ENCODE data around the gene LMNB1.
"Not testable (repeated sequence)": the region's sequence is repeated elsewhere in the genome, so short reads cannot be mapped to it uniquely, and the experiment has no call there.

Gene LMNB1

GRCh38 chr5:126752081-126752785 lies 24.7 kb upstream of the LMNB1 start:
- FAIRE-seq (no peak), DNase-seq (ENCODE audit: insufficient read length, low spot score) (no peak)
- no peak for TF ChIP-seq PAX5 (IDR thresholded peaks at IDR 0.05; ENCODE audit: insufficient read depth, low read length, severe bottlenecking)
- no peak for TF ChIP-seq SPI1 (IDR thresholded peaks at IDR 0.05; ENCODE audit: low read depth, low read length)
- no peak for TF ChIP-seq POLR2A (IDR thresholded peaks at IDR 0.05; ENCODE audit: low read depth, low read length)
- no peak for TF ChIP-seq POLR2AphosphoS5 (IDR thresholded peaks at IDR 0.05; ENCODE audit: low read depth, low read length)
- no peak for TF ChIP-seq TAF1 (IDR thresholded peaks at IDR 0.05; ENCODE audit: low read depth, low read length)

DNA sequence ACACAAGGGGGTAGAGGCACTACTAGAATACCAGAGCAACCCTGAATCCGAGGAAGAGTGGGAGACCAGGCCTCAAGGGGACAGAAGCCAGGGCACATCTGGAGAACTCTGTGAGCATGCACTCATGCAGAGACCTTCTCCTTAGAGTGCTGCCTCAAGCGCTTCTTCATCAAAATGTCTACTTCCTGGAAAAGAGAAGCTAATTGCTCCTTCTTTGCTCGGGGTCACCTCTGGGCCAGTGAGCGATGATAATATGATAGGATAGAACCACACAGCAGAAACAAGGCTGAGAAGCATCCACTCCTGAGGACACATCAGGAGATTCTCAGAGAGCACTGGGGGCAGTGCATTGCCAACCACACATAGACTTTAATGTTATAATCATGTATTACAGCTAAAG lies 23.7 kb upstream of the LMNB1 start:
- TF ChIP-seq TAF1 (IDR thresholded peaks at IDR 0.05; ENCODE audit: low read depth, low read length) (no peak), SPI1 (IDR thresholded peaks at IDR 0.05; ENCODE audit: low read depth, low read length) (no peak), PAX5 (IDR thresholded peaks at IDR 0.05; ENCODE audit: insufficient read depth, low read length, severe bottlenecking) (no peak), POLR2AphosphoS5 (IDR thresholded peaks at IDR 0.05; ENCODE audit: low read depth, low read length) (no peak), POLR2A (IDR thresholded peaks at IDR 0.05; ENCODE audit: low read depth, low read length) (no peak), POU2F2 (IDR thresholded peaks at IDR 0.05; ENCODE audit: low read depth, low read length) (no peak)
- DNase-seq (ENCODE audit: insufficient read length, low spot score) (no peak), FAIRE-seq (no peak)

DNA sequence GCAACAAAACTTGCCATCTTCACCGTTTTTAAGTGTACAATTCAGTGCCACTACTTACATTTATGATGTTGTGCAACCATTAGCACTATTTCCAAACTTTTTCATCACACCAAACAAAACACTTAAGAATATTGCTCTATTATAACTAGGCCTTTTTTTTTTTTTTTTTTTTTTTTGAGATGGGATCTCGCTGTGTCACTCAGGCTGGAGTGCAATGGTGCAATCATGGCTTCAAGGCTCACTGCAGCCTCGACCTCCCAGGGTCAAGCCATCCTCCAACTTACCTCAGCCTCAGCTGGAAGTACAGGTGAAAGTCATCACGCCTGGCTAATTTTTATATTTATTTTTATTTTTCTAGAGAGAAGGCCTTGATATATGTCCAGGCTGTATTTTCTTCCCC lies 22.3 kb upstream of the LMNB1 start:
- DNase-seq (ENCODE audit: insufficient read length, low spot score) (no peak), FAIRE-seq (no peak)
- TF ChIP-seq SPI1 (IDR thresholded peaks at IDR 0.05; ENCODE audit: low read depth, low read length), result no peak
- no peak for TF ChIP-seq POLR2A (IDR thresholded peaks at IDR 0.05; ENCODE audit: low read depth, low read length)
- no peak for TF ChIP-seq PAX5 (IDR thresholded peaks at IDR 0.05; ENCODE audit: insufficient read depth, low read length, severe bottlenecking)
- no peak for TF ChIP-seq POU2F2 (IDR thresholded peaks at IDR 0.05; ENCODE audit: low read depth, low read length)
- no peak for TF ChIP-seq POLR2AphosphoS5 (IDR thresholded peaks at IDR 0.05; ENCODE audit: low read depth, low read length)
- TF ChIP-seq TAF1 (IDR thresholded peaks at IDR 0.05; ENCODE audit: low read depth, low read length), result no peak

- no peak for FAIRE-seq
- DNase-seq (ENCODE audit: insufficient read length, low spot score), result no peak
- TF ChIP-seq TAF1 (IDR thresholded peaks at IDR 0.05; ENCODE audit: low read depth, low read length), result no peak
- TF ChIP-seq POU2F2 (IDR thresholded peaks at IDR 0.05; ENCODE audit: low read depth, low read length), result no peak
- no peak for TF ChIP-seq PAX5 (IDR thresholded peaks at IDR 0.05; ENCODE audit: insufficient read depth, low read length, severe bottlenecking)
- TF ChIP-seq POLR2AphosphoS5 (IDR thresholded peaks at IDR 0.05; ENCODE audit: low read depth, low read length), result no peak
- TF ChIP-seq SPI1 (IDR thresholded peaks at IDR 0.05; ENCODE audit: low read depth, low read length), result no peak
- no peak for TF ChIP-seq POLR2A (IDR thresholded peaks at IDR 0.05; ENCODE audit: low read depth, low read length)
These were observed 21.3 kb upstream of the LMNB1 start for GRCh38 chr5:126755593-126755992.

DNA sequence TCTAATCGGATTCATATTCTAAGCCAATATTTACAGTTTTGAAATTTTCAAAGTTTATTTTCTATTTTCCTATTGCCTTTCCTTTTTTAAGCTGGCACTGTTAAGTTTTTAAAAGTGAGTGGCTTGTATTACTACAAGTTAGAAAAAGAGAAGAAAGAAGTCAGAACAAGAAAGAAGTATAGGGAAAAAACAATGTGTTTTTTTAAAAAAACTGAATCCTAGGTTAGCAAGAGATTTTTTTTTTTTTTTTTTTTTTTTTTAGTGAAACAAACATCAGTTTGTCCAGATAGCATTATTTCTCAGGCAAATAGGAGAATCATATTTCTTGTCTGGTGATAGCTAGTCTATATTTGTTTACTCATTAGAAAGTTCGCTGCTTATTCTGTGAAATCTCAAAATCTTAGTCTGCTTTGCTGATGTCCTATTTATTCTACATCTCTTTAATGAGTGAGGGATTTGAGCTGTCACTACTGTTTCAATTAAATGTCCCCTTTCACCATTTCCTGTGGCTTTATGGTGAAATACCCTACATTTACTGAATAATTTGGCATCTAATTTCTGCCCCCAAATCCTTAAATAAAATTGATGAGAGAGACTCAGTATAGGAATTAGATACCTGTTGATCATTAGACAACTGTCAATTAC lies 19.1 kb upstream of the LMNB1 start:
- DNase-seq (ENCODE audit: insufficient read length, low spot score) (no peak), FAIRE-seq (no peak)
- TF ChIP-seq POLR2A (IDR thresholded peaks at IDR 0.05; ENCODE audit: low read depth, low read length) (no peak), PAX5 (IDR thresholded peaks at IDR 0.05; ENCODE audit: insufficient read depth, low read length, severe bottlenecking) (no peak), POU2F2 (IDR thresholded peaks at IDR 0.05; ENCODE audit: low read depth, low read length) (no peak), SPI1 (IDR thresholded peaks at IDR 0.05; ENCODE audit: low read depth, low read length) (no peak), POLR2AphosphoS5 (IDR thresholded peaks at IDR 0.05; ENCODE audit: low read depth, low read length) (no peak), TAF1 (IDR thresholded peaks at IDR 0.05; ENCODE audit: low read depth, low read length) (no peak)

GRCh38 chr5:126763371-126763770 lies 13.6 kb upstream of the LMNB1 start:
- no peak for FAIRE-seq

GRCh38 chr5:126769703-126770102 lies 7.2 kb upstream of the LMNB1 start:
- no peak for TF ChIP-seq SPI1 (IDR thresholded peaks at IDR 0.05; ENCODE audit: low read depth, low read length)
- no peak for TF ChIP-seq POLR2AphosphoS5 (IDR thresholded peaks at IDR 0.05; ENCODE audit: low read depth, low read length)
- no peak for TF ChIP-seq TAF1 (IDR thresholded peaks at IDR 0.05; ENCODE audit: low read depth, low read length)
- TF ChIP-seq PAX5 (IDR thresholded peaks at IDR 0.05; ENCODE audit: insufficient read depth, low read length, severe bottlenecking), result no peak

More at GRCh38 chr5:126763371-126763770, 13.6 kb upstream of the LMNB1 start:
- TF ChIP-seq PAX5 (IDR thresholded peaks at IDR 0.05; ENCODE audit: insufficient read depth, low read length, severe bottlenecking), result no peak
- TF ChIP-seq SPI1 (IDR thresholded peaks at IDR 0.05; ENCODE audit: low read depth, low read length), result no peak
- TF ChIP-seq POU2F2 (IDR thresholded peaks at IDR 0.05; ENCODE audit: low read depth, low read length), result no peak
- no peak for TF ChIP-seq TAF1 (IDR thresholded peaks at IDR 0.05; ENCODE audit: low read depth, low read length)
- no peak for TF ChIP-seq POLR2AphosphoS5 (IDR thresholded peaks at IDR 0.05; ENCODE audit: low read depth, low read length)
- TF ChIP-seq POLR2A (IDR thresholded peaks at IDR 0.05; ENCODE audit: low read depth, low read length), result no peak
- no peak for DNase-seq (ENCODE audit: insufficient read length, low spot score)

DNA sequence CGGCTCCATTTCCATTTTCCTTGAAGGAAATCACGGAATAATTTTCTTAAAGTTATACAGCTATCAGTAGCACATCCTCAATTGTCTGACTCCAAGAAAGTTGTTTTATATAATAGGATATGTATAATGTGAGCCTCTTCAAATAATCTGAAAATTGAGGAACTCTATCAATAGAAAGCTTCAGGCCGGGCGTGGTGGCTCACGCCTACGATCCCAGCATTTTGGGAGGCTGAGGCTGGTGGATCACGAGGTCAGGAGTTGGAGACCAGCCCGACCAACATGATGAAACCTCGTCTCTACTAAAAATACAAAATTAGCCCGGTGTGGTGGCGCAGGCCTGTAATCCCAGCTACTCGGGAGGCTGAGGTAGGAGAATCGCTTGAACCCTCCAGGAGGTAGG lies 3.4 kb upstream of the LMNB1 start:
- not testable (repeated sequence) for DNase-seq (ENCODE audit: insufficient read length, low spot score); FAIRE-seq

More at GRCh38 chr5:126769703-126770102, 7.2 kb upstream of the LMNB1 start:
- FAIRE-seq, result peak; percentile 5
- no peak for DNase-seq (ENCODE audit: insufficient read length, low spot score)

DNA sequence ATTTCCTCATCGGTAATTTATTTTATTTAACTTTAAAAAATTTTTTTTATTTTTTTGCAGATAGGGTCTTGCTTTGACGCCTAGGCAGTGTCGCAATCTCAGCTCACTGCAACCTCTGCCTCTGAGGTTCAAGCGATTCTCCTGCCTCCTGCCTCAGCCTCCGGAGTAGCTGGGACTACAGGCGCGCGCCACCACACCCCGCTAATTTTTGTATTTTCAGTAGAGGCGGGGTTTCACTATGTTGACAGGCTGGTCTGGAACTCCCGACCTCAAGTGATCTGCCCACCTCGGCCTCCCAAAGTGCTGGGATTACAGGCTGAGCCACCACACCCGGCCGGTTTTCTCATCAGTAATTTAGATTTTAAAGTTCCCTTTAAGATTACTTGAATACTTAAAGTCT lies 2.3 kb upstream of the LMNB1 start:
- DNase-seq (ENCODE audit: insufficient read length, low spot score); FAIRE-seq: not testable (repeated sequence)

DNA sequence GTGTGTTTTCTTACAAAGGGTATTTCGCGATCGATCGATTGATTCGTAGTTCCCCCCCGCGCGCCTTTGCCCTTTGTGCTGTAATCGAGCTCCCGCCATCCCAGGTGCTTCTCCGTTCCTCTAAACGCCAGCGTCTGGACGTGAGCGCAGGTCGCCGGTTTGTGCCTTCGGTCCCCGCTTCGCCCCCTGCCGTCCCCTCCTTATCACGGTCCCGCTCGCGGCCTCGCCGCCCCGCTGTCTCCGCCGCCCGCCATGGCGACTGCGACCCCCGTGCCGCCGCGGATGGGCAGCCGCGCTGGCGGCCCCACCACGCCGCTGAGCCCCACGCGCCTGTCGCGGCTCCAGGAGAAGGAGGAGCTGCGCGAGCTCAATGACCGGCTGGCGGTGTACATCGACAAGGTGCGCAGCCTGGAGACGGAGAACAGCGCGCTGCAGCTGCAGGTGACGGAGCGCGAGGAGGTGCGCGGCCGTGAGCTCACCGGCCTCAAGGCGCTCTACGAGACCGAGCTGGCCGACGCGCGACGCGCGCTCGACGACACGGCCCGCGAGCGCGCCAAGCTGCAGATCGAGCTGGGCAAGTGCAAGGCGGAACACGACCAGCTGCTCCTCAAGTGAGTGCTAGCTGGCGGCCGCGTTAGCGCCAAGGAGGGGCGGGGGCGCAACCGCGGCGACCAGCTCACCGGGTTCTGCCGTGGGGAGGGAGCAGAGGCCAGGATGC lies 480 bp downstream of the LMNB1 start:
- DNase-seq (ENCODE audit: insufficient read length, low spot score), result no peak
- FAIRE-seq, result no peak
- TF ChIP-seq PAX5 (IDR thresholded peaks at IDR 0.05; ENCODE audit: insufficient read depth, low read length, severe bottlenecking), result no peak
- TF ChIP-seq POLR2AphosphoS5 (IDR thresholded peaks at IDR 0.05; ENCODE audit: low read depth, low read length), result no peak; the same call in 1 of the 2 replicates
- no peak for TF ChIP-seq SPI1 (IDR thresholded peaks at IDR 0.05; ENCODE audit: low read depth, low read length)
- TF ChIP-seq POU2F2 (IDR thresholded peaks at IDR 0.05; ENCODE audit: low read depth, low read length), result no peak
- TF ChIP-seq TAF1 (IDR thresholded peaks at IDR 0.05; ENCODE audit: low read depth, low read length), result no peak
- no peak for TF ChIP-seq POLR2A (IDR thresholded peaks at IDR 0.05; ENCODE audit: low read depth, low read length)
